B cell (primary cell): ENCODE measurements around the gene EDDM3A.

Experiments
- CTCF ChIP-seq: fragments of 200-600 bp; IDR thresholded peaks from one replicate; pipeline ENCODE4 v1.8.0; 2022; ENCODE audit warnings: antibody characterized with exemption, mild to moderate bottlenecking
- EZH2 ChIP-seq: IDR thresholded peaks from 2 replicates; pipeline ENCODE4 v1.6.1; 2012; ENCODE audit warnings: borderline replicate concordance, low read depth, mild to moderate bottlenecking, moderate library complexity, low read length; ENCODE audit not compliant: insufficient read depth, poor library complexity, severe bottlenecking

DNA sequence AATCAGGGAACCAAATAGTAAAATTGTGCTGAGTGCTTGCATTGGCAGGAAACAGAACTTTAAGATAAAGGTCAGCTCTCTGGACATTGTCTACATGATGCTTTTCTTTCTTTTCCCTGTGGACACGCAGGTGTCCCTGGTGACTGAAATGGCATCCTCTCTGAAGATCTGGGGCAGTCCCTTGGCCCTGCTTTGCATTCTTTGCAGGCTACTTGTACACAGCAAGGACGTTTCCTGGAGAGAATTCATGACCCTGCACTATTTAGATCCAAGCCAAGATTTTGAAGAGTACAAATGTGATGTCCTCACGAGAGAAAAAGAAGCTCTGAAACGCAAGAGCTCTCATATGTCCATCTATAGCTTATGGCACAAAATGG lies 11.3 kb upstream of the EDDM3A start:
- TF ChIP-seq CTCF (no peak), EZH2 (no peak)
